SK-N-DZ (cell line): ENCODE data around the gene EIF6.
"Not testable (repeated sequence)": the region's sequence is repeated elsewhere in the genome, so short reads cannot be mapped to it uniquely, and the experiment has no call there.

Source experiments
- DNase-seq: peaks from one replicate; pipeline ENCODE4 v3.0.0-alpha.2; 2015; ENCODE audit warnings: low spot score

The EIF6 gene

GRCh38 chr20:35279533-35280174 is 4.9 kb downstream of the EIF6 start:
- DNase-seq: no peak

- DNase-seq: no peak
These were observed 5.5 kb downstream of the EIF6 start for GRCh38 chr20:35279040-35279439.

DNA sequence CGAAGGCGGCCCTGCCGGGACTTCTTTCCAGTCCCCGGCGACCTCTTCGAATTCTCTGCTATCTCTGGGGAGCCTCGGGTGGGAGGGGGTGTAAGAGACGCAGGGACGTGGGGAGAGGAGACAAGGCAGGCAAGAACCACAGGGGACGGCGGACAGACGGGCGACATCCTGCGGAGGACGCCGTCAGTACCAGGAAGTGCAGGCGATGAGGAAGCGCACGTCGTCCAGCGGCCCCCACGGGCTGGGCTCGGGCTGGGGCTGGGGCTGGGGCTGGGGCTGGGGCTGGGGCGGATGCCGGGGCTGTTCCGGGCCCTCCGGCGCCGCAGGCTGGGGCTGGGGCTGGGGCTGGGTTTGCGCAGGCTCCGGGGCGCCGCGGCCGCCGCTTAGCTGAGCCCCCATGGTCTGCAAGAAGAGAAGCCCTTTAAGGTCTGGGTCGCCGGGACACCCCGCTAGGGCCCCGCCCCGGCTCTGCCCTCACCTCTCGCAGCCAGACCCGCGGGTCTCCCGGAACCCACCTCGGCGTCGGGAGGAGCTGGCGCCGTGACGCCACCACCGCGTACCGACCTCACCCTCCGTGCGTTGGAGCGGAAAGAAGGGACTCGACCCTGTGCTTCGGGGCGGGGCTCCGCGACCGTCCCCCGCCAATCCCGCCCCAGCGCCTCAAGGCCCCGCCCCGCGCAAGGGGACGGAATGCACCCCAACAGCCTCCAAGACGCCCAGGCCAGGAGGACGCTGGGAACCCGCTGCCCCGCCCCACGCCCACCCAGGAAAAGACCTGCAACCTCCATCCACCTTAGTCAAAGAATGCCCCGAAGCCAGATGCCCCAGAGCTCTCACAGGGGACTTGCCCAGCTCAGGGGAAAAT is 6.8 kb downstream of the EIF6 start, which contains the start of gene MMP24OS:
Gene MMP24OS (minus strand): TSS at position 592 of the 865 bp plus-strand sequence. CDS start 193 bp downstream, at position 399.
- peak; percentile 96 for DNase-seq

DNA sequence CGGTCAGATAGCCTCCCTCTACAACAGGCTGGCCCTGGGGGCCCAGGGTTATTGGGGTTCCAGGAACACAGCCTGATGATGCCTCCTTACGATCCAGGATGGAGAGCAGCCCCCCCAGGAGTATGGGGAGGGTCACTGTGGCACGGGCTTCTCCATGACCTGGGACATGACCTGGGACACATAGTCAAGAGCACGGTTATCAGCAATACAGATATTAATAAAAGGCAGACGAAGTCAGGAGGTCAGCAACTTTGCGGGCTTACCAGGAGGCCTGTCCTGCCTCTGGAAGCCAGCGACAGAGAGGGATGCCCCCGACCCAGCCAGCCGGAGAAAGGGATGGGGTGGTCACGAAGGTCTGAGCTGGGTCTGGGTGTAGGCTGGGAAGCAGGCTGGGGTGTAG is 7.4 kb downstream of the EIF6 start:
- DNase-seq: no peak

DNA sequence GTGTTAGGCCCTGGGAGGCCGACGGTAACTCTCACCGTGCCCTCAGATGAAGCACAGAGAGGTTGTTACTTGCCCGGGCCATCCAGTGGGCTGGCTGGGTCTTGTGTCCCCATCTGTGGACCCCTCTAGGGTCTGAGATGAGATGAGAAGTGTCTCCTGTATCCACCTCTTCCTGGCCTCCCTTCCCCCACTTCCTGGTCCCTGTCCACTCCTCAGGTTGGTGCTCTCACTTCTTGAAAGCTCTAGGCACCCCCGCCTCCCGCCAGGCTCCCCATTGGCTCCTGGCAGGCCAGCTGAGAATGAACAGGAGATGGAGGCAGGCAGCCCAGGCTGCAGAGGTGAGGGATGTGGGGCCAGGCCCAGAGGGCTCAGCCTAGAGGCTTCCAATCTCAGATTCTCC is 8.2 kb downstream of the EIF6 start:
- no peak for DNase-seq

GRCh38 chr20:35275741-35276251 is 8.8 kb downstream of the EIF6 start:
- no peak for DNase-seq

- no peak for DNase-seq
These were observed 10.1 kb downstream of the EIF6 start for GRCh38 chr20:35274172-35275092.

DNA sequence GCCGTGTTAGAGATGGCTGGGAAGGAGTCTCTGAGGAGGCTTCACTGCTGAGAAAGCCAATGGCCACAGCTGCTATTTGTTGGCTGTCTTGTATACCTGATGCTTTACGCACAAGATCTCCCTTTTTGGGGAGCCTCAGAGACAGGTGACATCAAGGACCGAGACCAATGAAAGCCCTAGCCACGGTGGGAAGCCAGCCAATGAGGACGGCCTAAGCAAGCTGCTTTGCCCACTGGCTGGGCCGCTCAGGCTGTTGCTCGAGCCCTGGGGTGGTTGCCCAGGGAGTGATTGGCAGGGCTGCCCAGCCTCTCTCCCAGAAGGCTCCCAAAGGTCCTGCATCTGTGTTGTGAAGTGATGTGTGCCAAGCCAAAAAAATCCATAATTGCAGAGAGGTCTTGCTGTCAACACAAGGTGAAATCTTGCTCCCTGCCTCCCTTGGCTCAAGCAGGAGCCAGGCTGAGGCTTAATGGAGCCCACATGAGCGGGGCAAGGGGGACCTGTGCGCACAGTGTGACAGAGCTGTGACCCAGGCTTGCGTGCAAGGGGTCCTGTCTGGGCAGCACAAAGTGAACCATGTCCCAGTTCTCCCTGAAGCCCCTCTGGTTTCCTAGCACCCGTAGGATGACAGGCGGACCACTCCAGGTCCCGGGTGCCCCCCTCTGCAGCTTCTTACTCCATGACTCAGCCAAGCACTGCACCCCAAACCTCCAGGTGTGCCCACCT is 11.0 kb downstream of the EIF6 start:
- DNase-seq: no peak

DNA sequence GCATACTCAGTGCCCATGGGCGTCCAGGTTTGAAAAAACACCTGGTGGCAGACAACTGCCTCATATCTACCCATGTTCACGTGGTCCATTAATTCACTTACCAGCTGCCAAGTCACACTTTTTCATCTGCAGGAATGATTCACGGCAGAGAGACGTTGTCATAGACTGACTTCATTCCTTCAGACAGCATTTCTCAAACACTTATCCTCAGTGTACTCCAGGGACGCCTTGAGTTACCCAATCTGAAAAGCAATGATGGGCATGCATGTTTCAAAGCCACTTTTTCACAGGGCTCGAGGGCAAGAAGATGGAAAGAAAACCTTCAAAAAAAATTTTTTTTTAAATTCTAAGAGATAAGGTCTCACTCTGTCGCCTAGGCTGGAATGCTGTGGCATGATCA is 12.7 kb downstream of the EIF6 start:
- DNase-seq: no peak

- no peak for DNase-seq
These were observed 13.3 kb downstream of the EIF6 start for GRCh38 chr20:35271073-35271882.

GRCh38 chr20:35270021-35270902 is 14.3 kb downstream of the EIF6 start:
- no peak for DNase-seq

GRCh38 chr20:35269055-35269781 is 15.4 kb downstream of the EIF6 start:
- peak; percentile 83 for DNase-seq

GRCh38 chr20:35267092-35267491 is 17.5 kb downstream of the EIF6 start:
- DNase-seq: no peak

DNA sequence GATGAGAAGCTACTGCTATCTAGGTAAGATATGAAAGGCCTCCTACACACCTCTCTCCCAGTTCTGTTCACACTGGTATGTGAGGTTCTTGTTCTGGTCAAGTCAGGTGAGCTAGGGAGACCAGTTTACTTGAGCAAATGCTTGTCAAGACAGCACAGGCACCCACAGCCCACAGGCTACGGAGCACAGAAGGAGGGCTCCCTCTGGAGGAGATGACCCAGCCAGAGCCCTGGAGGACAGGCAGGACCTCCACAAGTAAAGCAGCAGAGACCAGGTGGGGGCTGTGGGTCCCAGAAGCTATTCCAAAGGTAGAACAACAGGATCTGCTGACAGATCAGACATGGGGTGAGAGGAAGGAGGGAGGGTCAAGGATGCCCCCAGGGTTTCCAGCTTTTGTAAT is 19.8 kb downstream of the EIF6 start:
- peak; percentile 58 for DNase-seq

DNA sequence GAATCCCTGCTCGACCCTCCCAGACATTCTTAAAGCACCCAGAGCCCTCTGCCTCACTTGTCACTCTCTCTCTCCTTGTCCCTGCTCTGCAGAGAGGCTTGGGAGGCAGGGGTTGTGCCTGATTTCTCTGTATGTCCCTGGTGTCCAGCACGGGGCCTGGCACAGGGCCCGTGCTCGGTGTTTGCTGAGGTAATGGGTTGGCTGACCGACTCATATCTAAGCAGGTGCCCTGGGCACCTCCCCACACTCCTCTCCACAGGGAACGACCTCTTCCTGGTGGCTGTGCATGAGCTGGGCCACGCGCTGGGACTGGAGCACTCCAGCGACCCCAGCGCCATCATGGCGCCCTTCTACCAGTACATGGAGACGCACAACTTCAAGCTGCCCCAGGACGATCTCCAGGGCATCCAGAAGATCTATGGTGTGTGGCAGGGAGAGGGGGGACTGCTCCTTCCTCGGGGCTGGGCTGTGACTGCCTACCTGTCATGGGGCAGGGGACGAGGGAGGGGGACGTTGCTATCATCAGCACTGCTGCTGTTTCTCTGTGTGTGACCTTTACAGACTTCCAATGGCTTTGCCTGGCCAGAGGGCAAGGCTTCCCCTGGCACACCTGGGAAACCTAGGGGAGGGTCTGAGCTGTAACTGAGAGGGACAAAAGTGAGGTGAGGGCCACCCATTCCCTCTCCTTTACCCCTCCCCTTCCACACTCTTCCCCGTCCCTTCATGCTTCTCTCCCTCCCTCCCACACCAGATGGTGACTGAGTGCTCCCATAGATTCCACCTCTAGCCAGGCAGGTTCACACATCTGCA is 20.8 kb downstream of the EIF6 start:
- DNase-seq: no peak

DNA sequence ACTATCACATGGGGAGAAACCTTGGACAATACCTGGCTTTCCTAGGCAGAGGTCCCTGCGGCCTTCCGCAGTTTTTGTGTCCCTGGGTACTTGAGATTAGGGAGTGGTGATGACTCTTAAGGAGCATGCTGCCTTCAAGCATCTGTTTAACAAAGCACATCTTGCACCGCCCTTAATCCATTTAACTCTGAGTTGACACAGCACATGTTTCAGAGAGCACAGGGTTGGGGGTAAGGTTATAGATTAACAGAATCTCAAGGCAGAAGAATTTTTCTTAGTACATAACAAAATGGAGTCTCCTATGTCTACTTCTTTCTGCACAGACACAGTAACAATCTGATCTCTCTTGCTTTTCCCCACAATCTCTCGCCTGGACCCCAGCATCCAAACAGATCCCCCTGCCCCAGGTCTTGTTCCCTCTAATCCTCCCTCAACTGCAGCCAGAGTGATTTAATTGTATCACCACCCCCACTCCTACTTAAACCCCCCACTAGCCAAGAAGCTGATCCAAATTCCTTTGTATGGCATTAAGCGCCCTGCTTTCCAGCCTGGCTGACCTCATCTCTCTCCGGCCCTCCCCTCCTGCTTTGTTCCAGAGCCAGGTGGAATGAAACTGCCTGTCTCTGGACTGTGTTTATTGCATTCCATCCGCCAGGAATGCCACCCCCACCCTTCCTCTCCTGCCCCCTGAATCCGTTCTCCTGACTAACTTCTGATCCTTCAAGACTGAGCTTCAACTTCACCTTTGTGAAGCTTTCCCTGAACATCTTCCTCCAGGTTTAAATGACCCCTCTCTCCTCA is 21.6 kb downstream of the EIF6 start:
- peak; percentile 73 for DNase-seq

DNA sequence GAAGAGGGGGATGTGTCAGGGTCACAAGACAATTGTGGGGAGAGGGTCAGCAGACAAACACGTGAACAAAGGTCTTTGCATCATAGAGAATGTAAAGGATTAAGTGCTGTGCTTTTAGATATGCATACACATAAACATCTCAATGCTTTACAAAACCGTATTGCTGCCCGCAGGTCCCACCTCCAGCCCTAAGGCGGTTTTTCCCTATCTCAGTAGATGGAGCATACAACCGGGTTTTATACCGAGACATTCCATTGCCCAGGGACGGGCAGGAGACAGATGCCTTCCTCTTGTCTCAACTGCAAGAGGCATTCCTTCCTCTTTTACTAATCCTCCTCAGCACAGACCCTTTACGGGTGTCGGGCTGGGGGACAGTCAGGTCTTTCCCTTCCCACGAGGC is 22.3 kb downstream of the EIF6 start:
- not testable (repeated sequence) for DNase-seq
